Erythroblast (primary cell): Measurements from ENCODE around the gene MPPE1.
"Not testable (repeated sequence)": the region's sequence is repeated elsewhere in the genome, so short reads cannot be mapped to it uniquely, and the experiment has no call there.

Experiments used
- GATA1 ChIP-seq: IDR thresholded peaks from 2 replicates; pipeline ENCODE4 v1.6.1; 2011; ENCODE audit warnings: low read depth, mild to moderate bottlenecking, control low read depth, low read length, moderate library complexity
- POLR2A ChIP-seq: IDR thresholded peaks from 2 replicates; pipeline ENCODE4 v1.6.1; 2011; ENCODE audit warnings: mild to moderate bottlenecking, low read length

GRCh38 chr18:11916880-11917279 lies 8.8 kb upstream of the MPPE1 start:
- not testable (repeated sequence) for TF ChIP-seq POLR2A, GATA1
